ENCODE measurements around the gene IFITM2.

IFITM2 gene

DNA sequence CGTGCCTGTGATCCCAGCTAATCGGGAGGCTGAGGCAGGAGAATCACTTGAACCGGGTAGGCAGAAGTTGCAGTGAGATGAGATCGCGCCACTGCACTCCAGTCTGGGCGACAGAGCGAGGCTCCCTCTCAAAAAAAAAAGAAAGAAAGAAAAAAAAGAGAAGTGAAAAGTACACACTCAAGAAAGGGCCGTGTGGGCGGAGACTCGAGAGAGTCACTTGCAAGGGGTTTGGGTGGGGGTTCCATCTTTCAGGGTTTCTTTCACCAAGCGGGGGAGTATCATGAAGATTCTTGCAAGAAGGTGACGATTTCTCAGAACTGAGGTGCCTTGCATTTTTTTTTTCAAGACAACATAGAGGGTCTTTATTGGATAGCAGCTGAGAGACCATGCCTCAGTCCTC is 4.3 kb upstream of the IFITM2 start:
- H3K36me3 ChIP-seq (replicated peaks; ENCODE audit: low read depth, low read length): no peaks in the 10 kb centered on the region
- peaks cover 5% of the 10 kb centered on the region; the same call in 1 of the 2 replicates for H3K27me3 ChIP-seq (ENCODE audit: low read depth, low read length)
- H3K4me2 ChIP-seq (ENCODE audit: low read length): peak overlapping the region; percentile 75
- no peaks in the 10 kb centered on the region for H3K9me3 ChIP-seq (ENCODE audit: insufficient read depth, low read length)
- TF ChIP-seq EZH2phosphoT487 (IDR thresholded peaks at IDR 0.05; ENCODE audit: low read depth): no peak
- TF ChIP-seq, protein P1, sequence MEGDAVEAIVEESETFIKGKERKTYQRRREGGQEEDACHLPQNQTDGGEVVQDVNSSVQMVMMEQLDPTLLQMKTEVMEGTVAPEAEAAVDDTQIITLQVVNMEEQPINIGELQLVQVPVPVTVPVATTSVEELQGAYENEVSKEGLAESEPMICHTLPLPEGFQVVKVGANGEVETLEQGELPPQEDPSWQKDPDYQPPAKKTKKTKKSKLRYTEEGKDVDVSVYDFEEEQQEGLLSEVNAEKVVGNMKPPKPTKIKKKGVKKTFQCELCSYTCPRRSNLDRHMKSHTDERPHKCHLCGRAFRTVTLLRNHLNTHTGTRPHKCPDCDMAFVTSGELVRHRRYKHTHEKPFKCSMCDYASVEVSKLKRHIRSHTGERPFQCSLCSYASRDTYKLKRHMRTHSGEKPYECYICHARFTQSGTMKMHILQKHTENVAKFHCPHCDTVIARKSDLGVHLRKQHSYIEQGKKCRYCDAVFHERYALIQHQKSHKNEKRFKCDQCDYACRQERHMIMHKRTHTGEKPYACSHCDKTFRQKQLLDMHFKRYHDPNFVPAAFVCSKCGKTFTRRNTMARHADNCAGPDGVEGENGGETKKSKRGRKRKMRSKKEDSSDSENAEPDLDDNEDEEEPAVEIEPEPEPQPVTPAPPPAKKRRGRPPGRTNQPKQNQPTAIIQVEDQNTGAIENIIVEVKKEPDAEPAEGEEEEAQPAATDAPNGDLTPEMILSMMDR (IDR thresholded peaks at IDR 0.05; ENCODE audit: low read depth, low read length): no peak
- H3K27ac ChIP-seq (ENCODE audit: low read length): no peak overlapping the region
- peaks cover 25% of the 10 kb centered on the region for H3K4me1 ChIP-seq (ENCODE audit: low read length)
- H3K79me2 ChIP-seq (ENCODE audit: low read length): no peaks in the 10 kb centered on the region
- peak overlapping the region; percentile 47 for H3K4me3 ChIP-seq (ENCODE audit: low read length)
- no peak overlapping the region for H2AFZ ChIP-seq (ENCODE audit: low read depth, low read length)
- no peaks in the 10 kb centered on the region for H4K20me1 ChIP-seq (ENCODE audit: insufficient read depth, low read length)
- H3K9ac ChIP-seq (ENCODE audit: low read length): peak overlapping the region; percentile 5; the same call in 1 of the 2 replicates

DNA sequence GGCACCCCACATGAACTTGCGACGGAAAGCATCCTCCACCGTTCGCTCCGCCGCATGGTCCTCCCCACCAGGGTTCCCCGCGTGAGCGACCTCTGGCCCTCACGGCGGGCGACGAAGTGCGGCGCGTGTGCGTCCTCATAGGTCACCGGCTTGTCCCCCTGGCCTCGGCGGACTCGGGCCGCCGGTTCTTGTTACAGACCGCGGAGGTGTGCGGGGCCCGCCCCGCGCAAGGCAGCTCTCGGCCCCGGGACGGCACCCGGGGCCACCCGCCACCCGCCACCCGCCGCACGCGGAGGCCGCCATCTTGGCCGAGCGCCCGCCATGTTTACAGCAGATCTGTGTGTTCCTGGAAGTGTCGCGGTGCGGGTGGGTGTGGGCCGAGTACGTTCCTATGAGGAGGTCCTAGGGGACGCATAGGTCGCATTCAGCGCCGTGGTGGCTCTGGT is 3.5 kb upstream of the IFITM2 start:
- no peaks in the 10 kb centered on the region for H3K36me3 ChIP-seq (replicated peaks; ENCODE audit: low read depth, low read length)
- no peak for TF ChIP-seq EZH2phosphoT487 (IDR thresholded peaks at IDR 0.05; ENCODE audit: low read depth)
- TF ChIP-seq, protein P1 (IDR thresholded peaks at IDR 0.05; ENCODE audit: low read depth, low read length): no peak
- H3K9ac ChIP-seq (ENCODE audit: low read length): no peak overlapping the region
- H3K4me3 ChIP-seq (ENCODE audit: low read length): no peak overlapping the region
- no peaks in the 10 kb centered on the region for H3K9me3 ChIP-seq (ENCODE audit: insufficient read depth, low read length)
- H4K20me1 ChIP-seq (ENCODE audit: insufficient read depth, low read length): no peaks in the 10 kb centered on the region
- H3K27ac ChIP-seq (ENCODE audit: low read length): no peak overlapping the region
- H2AFZ ChIP-seq (ENCODE audit: low read depth, low read length): no peak overlapping the region
- 0 out of 2 replicates have a peak overlapping the region, but pooled peaks have one; percentile 75 for H3K4me2 ChIP-seq (ENCODE audit: low read length)
- no peaks in the 10 kb centered on the region for H3K79me2 ChIP-seq (ENCODE audit: low read length)
- peaks cover 27% of the 10 kb centered on the region for H3K4me1 ChIP-seq (ENCODE audit: low read length)
- H3K27me3 ChIP-seq (ENCODE audit: low read depth, low read length): peaks cover 5% of the 10 kb centered on the region; the same call in 1 of the 2 replicates

DNA sequence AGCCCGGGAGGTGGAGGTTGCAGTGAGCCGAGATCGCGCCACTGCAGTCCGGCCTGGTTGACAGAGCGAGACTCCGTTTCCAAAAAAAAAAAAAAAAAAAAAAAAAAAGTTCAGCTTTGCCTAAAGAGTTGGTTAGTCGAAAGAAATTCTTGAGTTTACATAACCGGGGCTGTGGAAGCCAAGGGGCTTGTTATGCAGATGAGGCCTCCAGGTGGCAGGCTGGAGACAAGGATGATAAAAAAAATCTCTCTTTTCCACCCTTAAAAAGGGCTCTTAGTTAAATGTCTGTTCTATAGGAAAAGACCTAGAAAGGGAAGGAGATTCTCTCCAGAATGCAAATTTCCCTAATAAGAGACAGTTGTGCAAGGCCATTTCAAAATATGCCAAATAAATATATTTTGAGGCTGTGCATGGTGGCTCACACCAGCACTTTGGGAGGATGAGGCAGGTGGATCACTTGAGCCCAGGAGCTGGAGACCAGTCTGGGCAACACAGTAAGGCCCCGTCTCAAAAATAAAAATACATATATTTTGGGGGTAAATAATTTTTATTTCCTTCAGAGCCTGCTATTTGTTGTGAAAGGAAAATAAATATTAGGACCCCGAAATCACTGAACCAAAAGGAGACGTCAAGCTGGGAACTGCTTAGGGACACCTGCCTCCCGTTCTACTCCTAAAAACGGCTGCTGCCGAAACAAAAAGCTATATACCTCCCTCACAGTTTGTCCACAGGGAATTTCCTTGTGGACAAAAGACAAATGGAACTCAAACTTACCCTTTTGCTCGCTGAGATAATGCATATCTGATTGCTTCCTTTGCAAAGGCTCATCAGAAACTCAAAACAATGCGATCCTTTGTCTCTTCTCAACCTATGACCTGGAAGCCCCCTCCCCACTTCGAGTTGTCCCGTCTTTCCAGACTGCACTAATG is 2.4 kb upstream of the IFITM2 start:
- H4K20me1 ChIP-seq (ENCODE audit: insufficient read depth, low read length): no peaks in the 10 kb centered on the region
- no peak overlapping the region for H2AFZ ChIP-seq (ENCODE audit: low read depth, low read length)
- no peaks in the 10 kb centered on the region for H3K79me2 ChIP-seq (ENCODE audit: low read length)
- H3K27me3 ChIP-seq (ENCODE audit: low read depth, low read length): peaks cover 8% of the 10 kb centered on the region; the same call in 1 of the 2 replicates
- H3K36me3 ChIP-seq (replicated peaks; ENCODE audit: low read depth, low read length): no peaks in the 10 kb centered on the region
- H3K9ac ChIP-seq (ENCODE audit: low read length): no peak overlapping the region
- H3K9me3 ChIP-seq (ENCODE audit: insufficient read depth, low read length): no peaks in the 10 kb centered on the region
- no peak for TF ChIP-seq EZH2phosphoT487 (IDR thresholded peaks at IDR 0.05; ENCODE audit: low read depth)
- TF ChIP-seq, protein P1 (IDR thresholded peaks at IDR 0.05; ENCODE audit: low read depth, low read length): peak; percentile 66
- H3K4me3 ChIP-seq (ENCODE audit: low read length): no peak overlapping the region
- H3K27ac ChIP-seq (ENCODE audit: low read length): no peak overlapping the region
- H3K4me1 ChIP-seq (ENCODE audit: low read length): peaks cover 30% of the 10 kb centered on the region
- no peak overlapping the region for H3K4me2 ChIP-seq (ENCODE audit: low read length)

DNA sequence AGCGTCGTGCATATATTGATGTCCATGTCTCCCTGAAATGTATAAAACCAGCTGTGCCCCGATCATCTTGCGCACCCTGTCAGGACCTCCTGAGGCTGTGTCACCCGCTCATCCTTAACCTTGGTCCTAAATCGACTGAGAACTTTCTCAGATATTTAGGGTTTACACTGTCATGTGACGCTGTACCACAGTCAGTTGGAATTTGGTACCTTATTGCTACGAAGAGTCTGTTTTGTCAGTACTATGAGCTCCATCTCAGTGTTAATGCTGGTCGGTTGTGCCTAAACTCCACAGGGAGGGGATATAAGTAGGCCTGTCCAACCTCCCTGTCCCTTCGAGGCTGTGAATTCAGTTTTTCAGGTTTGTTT is 1.8 kb upstream of the IFITM2 start:
- H2AFZ ChIP-seq (ENCODE audit: low read depth, low read length): no peak overlapping the region
- no peak overlapping the region for H3K4me2 ChIP-seq (ENCODE audit: low read length)
- TF ChIP-seq EZH2phosphoT487 (IDR thresholded peaks at IDR 0.05; ENCODE audit: low read depth): no peak
- H3K79me2 ChIP-seq (ENCODE audit: low read length): no peaks in the 10 kb centered on the region
- H3K27ac ChIP-seq (ENCODE audit: low read length): no peak overlapping the region
- no peak overlapping the region for H3K4me3 ChIP-seq (ENCODE audit: low read length)
- H3K4me1 ChIP-seq (ENCODE audit: low read length): peaks cover 30% of the 10 kb centered on the region
- no peak overlapping the region for H3K9ac ChIP-seq (ENCODE audit: low read length)
- peaks cover 4% of the 10 kb centered on the region; the same call in 1 of the 2 replicates for H3K27me3 ChIP-seq (ENCODE audit: low read depth, low read length)
- H3K36me3 ChIP-seq (replicated peaks; ENCODE audit: low read depth, low read length): no peaks in the 10 kb centered on the region
- H3K9me3 ChIP-seq (ENCODE audit: insufficient read depth, low read length): no peaks in the 10 kb centered on the region
- H4K20me1 ChIP-seq (ENCODE audit: insufficient read depth, low read length): no peaks in the 10 kb centered on the region
